Activated CD8-positive, alpha-beta memory T cell treated with anti-CD3 and anti-CD28 coated beads, Interleukin-2, amount 50 U/mL, for 1 hour (primary cell): ENCODE data around the gene CMTM7.

Source experiments
- DNase-seq: peaks from one replicate; pipeline ENCODE4 v3.0.0-alpha.2; 2020; ENCODE audit errors: extremely low read depth

CMTM7 gene

DNA sequence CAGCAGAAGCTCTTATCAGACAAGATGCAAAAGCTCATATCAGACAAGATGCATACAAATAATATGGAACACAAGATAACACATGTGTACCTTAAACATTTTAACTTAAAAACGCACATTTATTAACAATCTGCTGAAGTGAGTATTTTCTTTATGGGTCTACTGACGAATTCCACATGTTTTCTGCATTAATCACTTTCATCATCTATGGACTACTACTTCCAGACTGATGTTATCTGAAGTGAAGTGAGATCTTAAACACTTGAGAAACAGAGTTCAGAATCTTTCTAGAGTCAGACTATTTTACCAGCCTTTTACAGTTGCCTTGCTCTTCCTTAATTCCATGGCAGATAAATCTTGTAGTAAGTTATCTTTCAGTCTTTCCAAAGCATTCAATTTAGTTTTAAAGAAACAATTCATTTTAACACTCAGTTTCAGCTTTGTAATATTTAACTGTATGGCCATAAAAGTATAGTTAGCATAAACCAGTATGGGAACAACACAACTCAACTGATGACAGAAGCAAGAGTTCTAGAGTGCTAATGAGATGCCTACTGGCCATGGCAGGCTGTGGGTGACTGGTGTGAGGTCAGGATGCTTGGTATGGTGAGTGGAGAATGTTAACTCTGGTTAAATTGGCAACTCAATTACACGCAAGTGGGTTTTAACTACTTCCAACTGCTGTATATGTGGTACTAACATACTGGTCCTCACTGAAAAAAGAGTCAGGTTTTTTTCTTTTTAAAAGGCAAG, 101.2 kb downstream of the CMTM7 start:
- no peak for DNase-seq

- no peak for DNase-seq
These were observed 102.1 kb downstream of the CMTM7 start for GRCh38 chr3:32493437-32494414.

DNA sequence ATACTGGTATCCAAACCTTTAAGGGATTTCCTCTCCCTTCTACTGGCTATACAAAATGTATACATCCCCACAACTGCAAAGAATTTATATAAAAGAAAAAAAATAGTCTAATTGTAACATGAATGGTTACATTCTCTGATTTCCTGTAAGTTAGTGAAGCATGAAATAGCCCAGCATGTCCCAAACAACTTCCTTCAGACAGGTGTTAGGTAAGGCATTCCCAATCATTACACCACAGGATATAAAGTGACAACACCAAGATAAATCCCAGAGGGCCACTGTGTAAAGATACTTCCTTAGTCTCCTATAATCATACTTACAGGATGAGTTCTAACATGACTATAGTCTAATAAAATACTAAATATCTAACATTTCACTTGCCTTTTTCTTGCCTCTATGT, 103.4 kb downstream of the CMTM7 start:
- no peak for DNase-seq

DNA sequence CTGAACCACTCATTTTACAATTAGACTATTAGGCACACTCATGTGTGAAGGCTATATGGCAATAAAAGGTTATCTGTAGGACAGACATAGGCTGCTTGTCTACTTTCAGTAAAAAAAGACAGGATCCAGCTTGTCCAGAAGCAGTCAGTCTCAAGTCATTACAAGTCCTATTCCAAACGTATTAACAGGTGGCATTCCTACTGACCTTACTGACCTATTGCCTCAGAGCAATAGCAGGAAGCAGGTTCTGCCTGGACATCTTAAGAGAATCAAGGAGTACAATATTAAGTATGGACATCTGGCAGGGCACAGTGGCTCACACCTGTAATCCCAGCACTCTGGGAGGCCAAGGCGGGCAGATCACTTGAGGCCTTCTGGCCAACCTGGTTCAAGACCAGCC, 104.0 kb downstream of the CMTM7 start:
- no peak for DNase-seq

GRCh38 chr3:32498252-32498651, 106.6 kb downstream of the CMTM7 start:
- DNase-seq: no peak

- DNase-seq: no peak
These were observed 107.3 kb downstream of the CMTM7 start for GRCh38 chr3:32498992-32499391.

GRCh38 chr3:32499585-32499984, 107.9 kb downstream of the CMTM7 start:
- DNase-seq: no peak

GRCh38 chr3:32500231-32500630, 108.6 kb downstream of the CMTM7 start:
- no peak for DNase-seq

- DNase-seq: no peak
These were observed 109.5 kb downstream of the CMTM7 start for GRCh38 chr3:32500880-32501782.

DNA sequence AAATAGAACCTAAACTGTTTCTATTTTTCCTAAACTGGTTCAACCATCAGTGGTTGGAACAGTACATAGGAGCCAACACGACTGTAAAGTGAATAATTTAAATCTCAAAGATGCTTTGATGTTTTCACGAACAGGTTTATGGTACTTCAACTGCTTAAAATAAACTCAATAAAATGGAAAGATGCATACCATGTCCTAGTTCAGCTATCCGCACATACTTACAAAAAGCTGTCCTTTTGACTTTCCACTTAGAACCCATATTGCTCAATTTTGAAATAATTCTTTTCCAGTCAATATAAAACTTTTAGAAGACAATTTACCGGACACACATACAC, 110.1 kb downstream of the CMTM7 start:
- no peak for DNase-seq

GRCh38 chr3:32502118-32502945, 110.7 kb downstream of the CMTM7 start, which contains the start of gene CMTM6:
Gene CMTM6, minus strand, starts transcription at chr3:32502852. Its CDS starts 107 bp downstream, at chr3:32502745.
- peak; percentile 25 for DNase-seq

DNA sequence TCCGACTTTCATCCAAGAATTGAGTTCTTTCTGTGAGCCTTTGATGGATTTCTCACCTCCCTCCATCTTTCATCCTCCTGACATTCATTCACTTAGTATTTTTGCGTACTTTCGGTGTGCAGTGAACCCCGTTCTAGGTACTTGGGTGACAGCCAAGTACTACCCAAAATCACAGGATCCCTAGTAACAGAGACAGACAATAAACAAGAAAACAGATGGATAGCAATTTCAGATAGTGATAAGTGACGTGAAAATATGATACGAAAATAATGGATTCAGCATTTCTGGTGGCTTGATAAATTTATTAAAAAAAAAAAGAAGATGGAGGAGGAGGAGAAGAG, 111.3 kb downstream of the CMTM7 start:
- DNase-seq: no peak
